CD14-positive monocyte (primary cell): ENCODE data around the gene LMTK3. TPM values are rescaled to one million over a fixed set of nuclear protein-coding genes. Genes with fewer than 3 reads are reported as not detected.

ENCODE experiments used
- DNase-seq, 3 donors: peaks; one replicate each; pipeline ENCODE4 v3.0.0-alpha.2; 2011 to 2022
- H2AFZ ChIP-seq: 2 replicates; pipeline ENCODE4 v1.6.0; 2012; ENCODE audit warnings: mild to moderate bottlenecking, low read depth, low read length, inconsistent platforms; ENCODE audit not compliant: insufficient read depth, poor library complexity, severe bottlenecking
- H3K27ac ChIP-seq, 2 donors: 1 replicate in 1 of 2; 2 replicates in 1 of 2; pipeline ENCODE4 v1.5.1; 2012 to 2013; ENCODE audit warnings: low read length in 2 of 2, control low read depth in 1 of 2, inconsistent platforms in 1 of 2, low read depth in 1 of 2, mild to moderate bottlenecking in 1 of 2
- H3K27me3 ChIP-seq, 2 donors: one replicate each; pipeline versions ENCODE4 v1.6.0 to v1.6.1; 2011 to 2013; ENCODE audit warnings: low read length in 2 of 2; ENCODE audit not compliant: control insufficient read depth in 2 of 2, insufficient read depth in 2 of 2
- H3K36me3 ChIP-seq, 2 donors: replicated peaks in 1 of 2; 1 replicate in 1 of 2; 2 replicates in 1 of 2; pipeline versions ENCODE4 v1.5.1 to v1.6.1; 2012 to 2013; ENCODE audit warnings: low read length in 2 of 2, control low read depth in 1 of 2, inconsistent platforms in 1 of 2, mild to moderate bottlenecking in 1 of 2; ENCODE audit not compliant: insufficient read depth in 2 of 2, control insufficient read depth in 1 of 2
- H3K4me1 ChIP-seq, 2 donors: 1 replicate in 1 of 2; 2 replicates in 1 of 2; pipeline versions ENCODE4 v1.5.1 to v1.6.1; 2012 to 2013; ENCODE audit warnings: low read length in 2 of 2, control low read depth in 1 of 2, inconsistent platforms in 1 of 2, mild to moderate bottlenecking in 1 of 2, moderate library complexity in 1 of 2; ENCODE audit not compliant: insufficient read depth in 2 of 2, control insufficient read depth in 1 of 2
- H3K4me2 ChIP-seq: replicated peaks from 2 replicates; pipeline ENCODE3; 2012; ENCODE audit warnings: low read length, moderate library complexity, mild to moderate bottlenecking; ENCODE audit not compliant: poor library complexity, severe bottlenecking; ENCODE audit errors: extremely low read depth
- H3K4me3 ChIP-seq, 3 experiments: fragments of 200-600 bp in 1 of 3; sonication (generic) in 1 of 3; replicated peaks in 1 of 3; 1 replicate in 2 of 3; 2 replicates in 1 of 3; pipeline ENCODE4 v1.5.1; 2011 to 2013; ENCODE audit warnings: low read length in 3 of 3, mild to moderate bottlenecking in 3 of 3, control low read depth in 2 of 3, low read depth in 2 of 3, inconsistent platforms in 1 of 3, moderate library complexity in 1 of 3
- H3K79me2 ChIP-seq: 2 replicates; pipeline ENCODE4 v1.6.0; 2012; ENCODE audit warnings: mild to moderate bottlenecking, control low read depth, inconsistent platforms, low read length, moderate library complexity; ENCODE audit not compliant: insufficient read depth
- H3K9ac ChIP-seq: 2 replicates; pipeline ENCODE4 v1.6.0; 2017; ENCODE audit warnings: low read length, mild to moderate bottlenecking; ENCODE audit not compliant: insufficient read depth, poor library complexity, severe bottlenecking
- H3K9me3 ChIP-seq, 2 donors: replicated peaks in 1 of 2; 1 replicate in 1 of 2; 2 replicates in 1 of 2; pipeline versions ENCODE4 v1.5.1 to v1.6.1; 2012 to 2013; ENCODE audit warnings: low read length in 2 of 2, control low read depth in 1 of 2; ENCODE audit not compliant: control insufficient read depth in 1 of 2, insufficient read depth in 1 of 2
- H4K20me1 ChIP-seq: 2 replicates; pipeline ENCODE4 v1.6.0; 2012; ENCODE audit warnings: mild to moderate bottlenecking, low read length, control low read depth, moderate library complexity; ENCODE audit not compliant: insufficient read depth
- H3K27ac Mint-ChIP-seq, 7 donors: one replicate each; pipeline ENCODE4 v1.8.0; 2020; ENCODE audit warnings: mild to moderate bottlenecking in 7 of 7, mixed read lengths in 7 of 7, moderate library complexity in 6 of 7, inconsistent platforms in 2 of 7
- H3K27me3 Mint-ChIP-seq, 3 donors: one replicate each; pipeline ENCODE4 v1.8.0; 2021 to 2022; ENCODE audit warnings: low read depth in 3 of 3, mild to moderate bottlenecking in 3 of 3, mixed read lengths in 3 of 3, moderate library complexity in 3 of 3, inconsistent platforms in 1 of 3
- H3K36me3 Mint-ChIP-seq, 2 donors: one replicate each; pipeline ENCODE4 v1.8.0; 2020; ENCODE audit warnings: mixed read lengths in 2 of 2, inconsistent platforms in 1 of 2, mild to moderate bottlenecking in 1 of 2
- H3K4me1 Mint-ChIP-seq: one replicate; pipeline ENCODE4 v1.8.0; 2020; ENCODE audit warnings: mild to moderate bottlenecking, mixed read lengths
- H3K4me3 Mint-ChIP-seq, 2 donors: one replicate each; pipeline ENCODE4 v1.8.0; 2020; ENCODE audit warnings: mild to moderate bottlenecking in 2 of 2, mixed read lengths in 2 of 2, moderate library complexity in 1 of 2
- H3K9me3 Mint-ChIP-seq, 7 donors: one replicate each; pipeline ENCODE4 v1.8.0; 2020 to 2022; ENCODE audit warnings: mixed read lengths in 7 of 7, mild to moderate bottlenecking in 6 of 7, moderate library complexity in 6 of 7, inconsistent platforms in 2 of 7
- WGBS: methylation state at CpG from one replicate; pipeline ENCODE4 v1.1.5; 2013; ENCODE audit warnings: missing lambda C conversion rate; ENCODE audit not compliant: insufficient coverage; 5-methylcytosine and 5-hydroxymethylcytosine counted together
- intact Hi-C, 2 donors: fragments of 100-400 bp; cut with micrococcal nuclease; formaldehyde crosslinking; loops; one replicate each; pipeline versions ENCODE4 v1.15.0 to v1.15.1; 2023
- polyA plus RNA-seq, 3 donors: library from polyadenylated mRNA; depleted of rRNA in 1 of 3; unstranded in 2 of 3; stranded (reverse) in 1 of 3; fragments of 300-500 nt in 2 of 3; fragments of >200 nt in 1 of 3; fragmentation: Illumina TruSeq in 2 of 3; gene quantifications; 1 replicate in 2 of 3; 2 replicates in 1 of 3; pipeline ENCODE4 v1.2.3, GENCODE V29; 2012 to 2021
- TF ChIP-seq, protein P1 (sequence below): fragments of 200-600 bp; IDR thresholded peaks from one replicate; pipeline ENCODE4 v1.8.0; 2022; ENCODE audit warnings: antibody characterized with exemption, mild to moderate bottlenecking

The LMTK3 gene
- polyA plus RNA-seq, 3 donors: 0.08 TPM; not detected in 2

DNA sequence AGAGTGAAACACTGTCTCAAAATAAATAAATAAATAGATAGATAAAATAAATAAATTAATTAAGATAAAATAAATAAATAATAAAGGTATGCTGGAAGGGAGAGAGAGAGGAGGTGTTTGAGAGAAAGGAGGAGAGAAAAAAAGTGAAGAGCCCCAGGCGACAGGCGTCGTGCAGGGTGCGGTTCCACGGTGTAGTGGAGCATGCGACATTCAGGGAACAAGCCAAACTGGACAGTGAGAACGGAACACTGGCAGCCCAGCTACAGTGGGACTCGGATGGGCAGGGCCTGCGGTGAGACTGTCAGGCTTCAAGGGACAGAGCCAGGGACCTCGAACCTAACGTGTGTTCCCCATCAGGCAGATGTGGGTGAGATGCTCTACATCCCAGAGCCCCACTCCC is 49.8 kb upstream of the LMTK3 start:
- DNase-seq: no peak
- peaks cover 3 to 17% (median 7%) of the 10 kb centered on the region in 3 donors for H3K27me3 Mint-ChIP-seq
- H3K9me3 Mint-ChIP-seq: peaks cover 0 to 2% (median 0%) of the 10 kb centered on the region in 7 donors
- H3K36me3 ChIP-seq: no peaks in the 10 kb centered on the region
- peaks cover 18% of the 10 kb centered on the region for H3K4me1 Mint-ChIP-seq
- no peaks in the 10 kb centered on the region for H4K20me1 ChIP-seq
- no peak overlapping the region for H3K27ac ChIP-seq
- no peak overlapping the region for H3K4me2 ChIP-seq
- TF ChIP-seq, protein P1, sequence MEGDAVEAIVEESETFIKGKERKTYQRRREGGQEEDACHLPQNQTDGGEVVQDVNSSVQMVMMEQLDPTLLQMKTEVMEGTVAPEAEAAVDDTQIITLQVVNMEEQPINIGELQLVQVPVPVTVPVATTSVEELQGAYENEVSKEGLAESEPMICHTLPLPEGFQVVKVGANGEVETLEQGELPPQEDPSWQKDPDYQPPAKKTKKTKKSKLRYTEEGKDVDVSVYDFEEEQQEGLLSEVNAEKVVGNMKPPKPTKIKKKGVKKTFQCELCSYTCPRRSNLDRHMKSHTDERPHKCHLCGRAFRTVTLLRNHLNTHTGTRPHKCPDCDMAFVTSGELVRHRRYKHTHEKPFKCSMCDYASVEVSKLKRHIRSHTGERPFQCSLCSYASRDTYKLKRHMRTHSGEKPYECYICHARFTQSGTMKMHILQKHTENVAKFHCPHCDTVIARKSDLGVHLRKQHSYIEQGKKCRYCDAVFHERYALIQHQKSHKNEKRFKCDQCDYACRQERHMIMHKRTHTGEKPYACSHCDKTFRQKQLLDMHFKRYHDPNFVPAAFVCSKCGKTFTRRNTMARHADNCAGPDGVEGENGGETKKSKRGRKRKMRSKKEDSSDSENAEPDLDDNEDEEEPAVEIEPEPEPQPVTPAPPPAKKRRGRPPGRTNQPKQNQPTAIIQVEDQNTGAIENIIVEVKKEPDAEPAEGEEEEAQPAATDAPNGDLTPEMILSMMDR: no peak
- no peak overlapping the region for H2AFZ ChIP-seq
- intact Hi-C loops: no loop called here
- H3K4me3 ChIP-seq: no peak overlapping the region
- H3K27ac Mint-ChIP-seq: no peak overlapping the region
- no peak overlapping the region for H3K9ac ChIP-seq
- H3K4me1 ChIP-seq: peaks cover 8 to 14% of the 10 kb centered on the region in 2 donors
- WGBS: 100% methylated on average over 6 of the region's 11 CpGs
- H3K9me3 ChIP-seq: no peaks in the 10 kb centered on the region
- H3K36me3 Mint-ChIP-seq: no peaks in the 10 kb centered on the region
- no peak overlapping the region for H3K4me3 Mint-ChIP-seq
- no peaks in the 10 kb centered on the region for H3K79me2 ChIP-seq
- H3K27me3 ChIP-seq: peaks cover 0 to 11% of the 10 kb centered on the region in 2 donors

DNA sequence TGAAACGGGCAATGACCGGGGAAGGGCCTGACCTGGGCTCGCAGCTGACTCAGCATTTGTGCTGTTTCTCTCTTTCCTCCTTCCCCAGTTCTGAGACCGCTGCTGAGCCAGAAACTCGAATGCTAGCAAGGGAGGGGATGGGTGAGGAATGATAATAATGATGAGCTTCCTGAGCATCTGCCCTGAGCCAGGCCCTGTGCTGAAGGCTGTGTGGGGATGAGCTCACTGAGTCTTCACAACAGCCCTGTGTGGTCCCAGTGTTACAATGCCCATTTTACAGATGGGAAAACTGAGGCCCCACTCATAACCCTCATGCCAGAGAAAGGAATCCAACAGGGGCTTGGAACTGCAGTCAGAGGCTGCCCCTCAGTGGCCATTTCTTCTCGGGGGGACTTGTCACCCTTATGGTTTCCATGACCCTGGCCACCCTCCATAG is 48.5 kb upstream of the LMTK3 start:
- Mint-ChIP-seq H3K27ac (no peak overlapping the region), H3K4me3 (no peak overlapping the region), H3K9me3 (peaks cover 0 to 2% (median 0%) of the 10 kb centered on the region in 7 donors), H3K4me1 (peaks cover 18% of the 10 kb centered on the region), H3K27me3 (peaks cover 6 to 20% (median 7%) of the 10 kb centered on the region in 3 donors), H3K36me3 (no peaks in the 10 kb centered on the region)
- no peak overlapping the region for H3K4me3 ChIP-seq
- H3K4me2 ChIP-seq: no peak overlapping the region
- peaks cover 0 to 11% of the 10 kb centered on the region in 2 donors for H3K27me3 ChIP-seq
- H3K4me1 ChIP-seq: peaks cover 8 to 14% of the 10 kb centered on the region in 2 donors
- H2AFZ ChIP-seq: no peak overlapping the region
- intact Hi-C loops: no loop called here
- DNase-seq: no peak
- H3K9me3 ChIP-seq: no peaks in the 10 kb centered on the region
- no peak overlapping the region for H3K27ac ChIP-seq
- H3K36me3 ChIP-seq: no peaks in the 10 kb centered on the region
- no CpG with 5 or more reads among the region's 6 CpGs for WGBS
- no peak overlapping the region for H3K9ac ChIP-seq
- TF ChIP-seq, protein P1: no peak
- no peaks in the 10 kb centered on the region for H3K79me2 ChIP-seq
- no peaks in the 10 kb centered on the region for H4K20me1 ChIP-seq
